SK-N-MC (cell line): Measurements from ENCODE around the gene RYR2.

Source experiments
- EZH2 ChIP-seq: fragments of 200-600 bp; sonication (generic); IDR thresholded peaks from one replicate; pipeline ENCODE4 v1.6.1; 2017; ENCODE audit warnings: antibody characterized with exemption
- FOXP2 ChIP-seq: optimal IDR thresholded peaks from 2 replicates; pipeline ENCODE3; 2011; ENCODE audit warnings: mild to moderate bottlenecking, moderate library complexity; ENCODE audit not compliant: insufficient read depth; ENCODE audit errors: extremely low read length, control extremely low read depth
- POLR2AphosphoS5 ChIP-seq: IDR thresholded peaks from 2 replicates; pipeline ENCODE4 v1.6.1; 2012; ENCODE audit warnings: mild to moderate bottlenecking, low read depth, low read length, borderline replicate concordance

GRCh38 chr1:237183963-237184540 is 142.1 kb downstream of the RYR2 start:
- TF ChIP-seq POLR2AphosphoS5, result no peak
- no peak for TF ChIP-seq EZH2
- TF ChIP-seq FOXP2, result no peak
